Nephron (organoid): ENCODE results near the gene MYO1D.
"Not testable (repeated sequence)": the region's sequence is repeated elsewhere in the genome, so short reads cannot be mapped to it uniquely, and the experiment has no call there.

Source experiments
- H3K27ac Mint-ChIP-seq, 3 experiments: 2 replicates each; pipeline ENCODE4 v1.8.0; 2020; ENCODE audit warnings: mixed read lengths in 3 of 3, mild to moderate bottlenecking in 2 of 3, moderate library complexity in 1 of 3
- H3K27me3 Mint-ChIP-seq: 2 replicates; pipeline ENCODE4 v1.8.0; 2021; ENCODE audit warnings: low read depth, mild to moderate bottlenecking, moderate library complexity, mixed read lengths
- H3K36me3 Mint-ChIP-seq: 2 replicates; pipeline ENCODE4 v1.8.0; 2020; ENCODE audit warnings: low read depth, mixed read lengths
- H3K4me1 Mint-ChIP-seq: 2 replicates; pipeline ENCODE4 v1.8.0; 2020; ENCODE audit warnings: mixed read lengths
- H3K4me3 Mint-ChIP-seq, 3 experiments: 2 replicates each; pipeline ENCODE4 v1.8.0; 2020; ENCODE audit warnings: mild to moderate bottlenecking in 3 of 3, mixed read lengths in 3 of 3, moderate library complexity in 2 of 3
- H3K9me3 Mint-ChIP-seq: 2 replicates; pipeline ENCODE4 v1.8.0; 2020; ENCODE audit warnings: mixed read lengths
- TF ChIP-seq, protein P1 (sequence below), 3 experiments: fragments of 200-600 bp; sonication (generic); IDR thresholded peaks; one replicate each; pipeline ENCODE4 v1.5.0; 2021; ENCODE audit warnings: antibody characterized with exemption in 3 of 3; ENCODE audit not compliant: unreplicated experiment in 3 of 3

Gene MYO1D

GRCh38 chr17:32747856-32748255, 129.1 kb downstream of the MYO1D start:
- Mint-ChIP-seq H3K27me3 (no peaks in the 10 kb centered on the region), H3K27ac (no peak overlapping the region), H3K9me3 (no peaks in the 10 kb centered on the region), H3K4me3 (no peak overlapping the region), H3K36me3 (peaks cover 6% of the 10 kb centered on the region), H3K4me1 (no peaks in the 10 kb centered on the region)
- TF ChIP-seq, protein P1, sequence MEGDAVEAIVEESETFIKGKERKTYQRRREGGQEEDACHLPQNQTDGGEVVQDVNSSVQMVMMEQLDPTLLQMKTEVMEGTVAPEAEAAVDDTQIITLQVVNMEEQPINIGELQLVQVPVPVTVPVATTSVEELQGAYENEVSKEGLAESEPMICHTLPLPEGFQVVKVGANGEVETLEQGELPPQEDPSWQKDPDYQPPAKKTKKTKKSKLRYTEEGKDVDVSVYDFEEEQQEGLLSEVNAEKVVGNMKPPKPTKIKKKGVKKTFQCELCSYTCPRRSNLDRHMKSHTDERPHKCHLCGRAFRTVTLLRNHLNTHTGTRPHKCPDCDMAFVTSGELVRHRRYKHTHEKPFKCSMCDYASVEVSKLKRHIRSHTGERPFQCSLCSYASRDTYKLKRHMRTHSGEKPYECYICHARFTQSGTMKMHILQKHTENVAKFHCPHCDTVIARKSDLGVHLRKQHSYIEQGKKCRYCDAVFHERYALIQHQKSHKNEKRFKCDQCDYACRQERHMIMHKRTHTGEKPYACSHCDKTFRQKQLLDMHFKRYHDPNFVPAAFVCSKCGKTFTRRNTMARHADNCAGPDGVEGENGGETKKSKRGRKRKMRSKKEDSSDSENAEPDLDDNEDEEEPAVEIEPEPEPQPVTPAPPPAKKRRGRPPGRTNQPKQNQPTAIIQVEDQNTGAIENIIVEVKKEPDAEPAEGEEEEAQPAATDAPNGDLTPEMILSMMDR (IDR thresholded peaks at IDR 0.05; ENCODE audit: unreplicated experiment in 3 of 3): no peak

DNA sequence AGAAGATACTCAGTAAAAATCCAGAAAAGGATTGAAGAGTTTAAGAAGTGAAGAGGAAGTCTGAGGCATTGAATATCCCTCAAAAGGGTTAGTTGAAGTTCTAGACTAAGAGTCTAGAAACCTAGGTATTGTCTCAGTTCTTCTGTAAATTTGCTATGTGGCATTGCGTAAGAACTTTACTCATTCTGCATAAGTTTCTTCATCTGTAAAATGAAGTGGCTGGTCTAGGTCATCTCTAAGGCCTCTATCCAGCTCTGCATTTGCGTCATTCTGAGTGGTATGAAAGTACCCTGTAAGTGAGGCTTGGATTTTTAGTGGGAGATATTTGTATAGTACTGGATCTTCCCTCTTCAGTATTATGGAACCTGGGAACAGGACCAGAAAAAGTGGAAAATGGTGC, 130.2 kb downstream of the MYO1D start:
- Mint-ChIP-seq H3K9me3 (no peaks in the 10 kb centered on the region), H3K4me3 (no peak overlapping the region), H3K4me1 (no peaks in the 10 kb centered on the region), H3K27me3 (no peaks in the 10 kb centered on the region), H3K27ac (no peak overlapping the region), H3K36me3 (peaks cover 6% of the 10 kb centered on the region)
- TF ChIP-seq, protein P1 (IDR thresholded peaks at IDR 0.05; ENCODE audit: unreplicated experiment in 3 of 3): no peak

DNA sequence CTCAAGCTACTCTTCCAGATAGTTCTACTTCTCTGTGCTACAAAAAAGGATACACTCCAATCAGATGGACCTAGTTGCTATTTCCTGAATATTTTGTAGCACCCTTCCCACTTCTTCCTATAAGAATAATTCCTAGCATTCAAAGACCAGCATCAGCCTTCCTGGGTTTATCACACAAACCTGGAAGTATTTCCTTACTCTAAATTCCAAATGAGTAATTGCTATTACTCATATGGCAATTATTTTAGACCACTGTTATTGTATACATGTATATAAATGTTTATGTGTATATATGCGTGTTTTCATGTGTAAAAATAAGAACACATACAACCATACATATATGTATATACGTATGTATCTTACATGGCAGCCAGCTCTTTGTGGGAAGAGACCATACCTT, 130.6 kb downstream of the MYO1D start:
- TF ChIP-seq, protein P1 (IDR thresholded peaks at IDR 0.05; ENCODE audit: unreplicated experiment in 3 of 3): no peak
- H3K4me1 Mint-ChIP-seq: no peaks in the 10 kb centered on the region
- H3K36me3 Mint-ChIP-seq: peaks cover 6% of the 10 kb centered on the region
- H3K27me3 Mint-ChIP-seq: no peaks in the 10 kb centered on the region
- H3K4me3 Mint-ChIP-seq: no peak overlapping the region
- no peaks in the 10 kb centered on the region for H3K9me3 Mint-ChIP-seq
- H3K27ac Mint-ChIP-seq: no peak overlapping the region

DNA sequence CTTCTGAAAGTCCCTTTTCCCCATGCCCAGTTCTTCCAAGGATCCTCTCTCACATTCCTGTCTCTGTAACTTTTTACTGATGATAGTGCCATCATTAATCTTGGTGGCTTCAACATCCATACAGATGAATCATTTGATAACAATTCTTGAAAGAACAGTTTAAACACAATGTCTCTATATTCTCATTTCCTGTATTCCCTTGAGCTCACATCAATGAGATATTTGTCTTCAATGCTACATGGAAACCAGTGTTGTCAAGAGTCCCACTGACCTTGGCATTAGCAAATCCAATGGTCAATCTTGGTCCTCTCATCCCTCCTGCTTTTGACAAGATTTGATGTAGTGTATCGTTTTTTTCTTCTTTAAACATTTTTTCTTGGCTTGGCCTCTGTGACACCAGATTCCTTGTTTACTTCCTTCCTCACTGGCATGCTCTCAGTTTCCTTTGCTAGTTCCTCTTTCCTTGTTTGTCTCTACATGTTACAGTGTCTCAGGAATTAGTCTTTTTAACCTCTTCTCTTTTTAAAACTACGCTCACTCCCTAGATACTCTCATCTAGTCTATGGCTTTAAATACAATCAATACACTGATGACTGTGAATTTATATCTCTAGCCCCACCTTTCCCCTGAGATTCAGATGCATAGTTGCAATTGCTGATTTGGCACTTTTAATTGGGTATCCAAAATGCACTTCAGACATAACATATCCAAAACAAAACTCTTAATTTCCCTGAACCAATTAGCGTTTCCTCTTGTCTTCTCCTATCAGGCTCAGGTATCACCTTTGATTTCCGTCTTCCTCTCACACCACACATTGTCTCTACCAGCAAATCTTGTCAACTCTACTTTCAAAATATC, 134.0 kb downstream of the MYO1D start:
- no peaks in the 10 kb centered on the region for H3K4me1 Mint-ChIP-seq
- H3K27ac Mint-ChIP-seq: no peak overlapping the region
- H3K4me3 Mint-ChIP-seq: no peak overlapping the region
- TF ChIP-seq, protein P1 (IDR thresholded peaks at IDR 0.05; ENCODE audit: unreplicated experiment in 3 of 3): no peak
- no peaks in the 10 kb centered on the region for H3K9me3 Mint-ChIP-seq
- H3K27me3 Mint-ChIP-seq: no peaks in the 10 kb centered on the region
- peaks cover 6% of the 10 kb centered on the region for H3K36me3 Mint-ChIP-seq

GRCh38 chr17:32741381-32741780, 135.5 kb downstream of the MYO1D start:
- Mint-ChIP-seq H3K4me3 (no peak overlapping the region), H3K27ac (no peak overlapping the region), H3K4me1 (no peaks in the 10 kb centered on the region), H3K9me3 (no peaks in the 10 kb centered on the region), H3K27me3 (peaks cover 4% of the 10 kb centered on the region), H3K36me3 (no peaks in the 10 kb centered on the region)
- TF ChIP-seq, protein P1 (IDR thresholded peaks at IDR 0.05; ENCODE audit: unreplicated experiment in 3 of 3): no peak

DNA sequence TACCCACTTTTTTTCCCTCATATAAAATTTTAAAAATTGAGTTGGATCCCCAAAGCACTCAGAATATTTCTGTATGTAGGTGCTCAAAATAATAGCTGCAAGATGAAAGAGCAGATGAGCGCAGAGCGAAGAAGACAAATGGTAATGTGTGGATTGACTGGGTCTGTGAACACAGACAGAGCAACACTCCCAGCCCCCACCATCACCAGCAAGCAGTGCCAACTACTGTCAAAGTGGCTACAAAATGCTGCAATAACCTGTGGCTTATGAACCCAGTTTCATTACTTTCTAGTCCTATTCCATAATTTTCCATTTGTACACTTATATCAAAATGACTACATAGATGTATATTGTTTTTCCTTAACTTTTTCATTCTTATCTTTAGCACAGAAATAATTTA, 137.2 kb downstream of the MYO1D start:
- no peak overlapping the region for H3K27ac Mint-ChIP-seq
- TF ChIP-seq, protein P1 (IDR thresholded peaks at IDR 0.05; ENCODE audit: unreplicated experiment in 3 of 3): no peak
- no peaks in the 10 kb centered on the region for H3K4me1 Mint-ChIP-seq
- peaks cover 4% of the 10 kb centered on the region for H3K27me3 Mint-ChIP-seq
- no peaks in the 10 kb centered on the region for H3K9me3 Mint-ChIP-seq
- no peak overlapping the region for H3K4me3 Mint-ChIP-seq
- H3K36me3 Mint-ChIP-seq: no peaks in the 10 kb centered on the region

DNA sequence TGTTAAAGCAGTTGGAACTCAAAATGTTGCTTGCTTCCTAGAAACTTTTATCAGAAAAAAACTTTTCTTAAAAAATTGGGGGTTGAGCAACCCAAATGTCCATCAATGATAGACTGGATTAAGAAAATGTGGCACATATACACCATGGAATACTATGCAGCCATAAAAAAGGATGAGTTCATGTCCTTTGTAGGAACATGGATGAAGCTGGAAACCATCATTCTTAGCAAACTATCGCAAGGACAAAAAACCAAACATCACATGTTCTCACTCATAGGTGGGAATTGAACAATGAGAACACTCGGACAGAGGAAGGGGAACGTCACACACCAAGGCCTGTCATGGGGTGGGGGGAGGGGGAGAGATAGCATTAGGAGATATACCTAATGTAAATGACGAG, 137.8 kb downstream of the MYO1D start:
- not testable (repeated sequence) for H3K27ac Mint-ChIP-seq, H3K4me3 Mint-ChIP-seq, H3K36me3 Mint-ChIP-seq, H3K27me3 Mint-ChIP-seq, H3K9me3 Mint-ChIP-seq, H3K4me1 Mint-ChIP-seq
